Kidney (tissue), 14 donors: ENCODE results near the gene CAMK2A. TPM values are rescaled to one million over a fixed set of nuclear protein-coding genes. Genes with fewer than 3 reads are reported as not detected.
A peak's percentile ranks its signal among the peaks of the same experiment; 100 is the strongest.

ENCODE experiments used
- DNase-seq, 5 donors: peaks; one replicate each; pipeline ENCODE4 v3.0.0-alpha.2; 2013 to 2020
- FAIRE-seq: peaks from 2 replicates; lab custom pipeline; 2012; peaks lifted over from hg19 to GRCh38; lab: Jason Lieb, UNC
- H3K27ac ChIP-seq, 2 donors: one replicate each; pipeline ENCODE4 v1.7.0; 2013; ENCODE audit warnings: low read depth in 2 of 2, low read length in 2 of 2, inconsistent platforms in 1 of 2
- H3K27me3 ChIP-seq: one replicate; pipeline ENCODE4 v1.7.1; 2013; ENCODE audit warnings: low read length, inconsistent platforms; ENCODE audit not compliant: control insufficient read depth, insufficient read depth
- H3K36me3 ChIP-seq, 3 donors: one replicate each; pipeline versions ENCODE4 v1.7.0 to v1.7.1; 2013; ENCODE audit warnings: low read length in 3 of 3, control low read depth in 1 of 3, inconsistent platforms in 1 of 3; ENCODE audit not compliant: insufficient read depth in 3 of 3, control insufficient read depth in 2 of 3
- H3K4me1 ChIP-seq, 3 donors: one replicate each; pipeline versions ENCODE4 v1.7.0 to v1.7.1; 2013; ENCODE audit warnings: low read length in 3 of 3, inconsistent platforms in 1 of 3, low read depth in 1 of 3; ENCODE audit not compliant: control insufficient read depth in 2 of 3, insufficient read depth in 2 of 3
- H3K4me3 ChIP-seq, 3 donors: one replicate each; pipeline versions ENCODE4 v1.7.0 to v1.8.1; 2013; ENCODE audit warnings: low read length in 3 of 3, control low read depth in 1 of 3, inconsistent platforms in 1 of 3
- H3K9ac ChIP-seq, 3 donors: one replicate each; pipeline versions ENCODE4 v1.7.0 to v1.7.1; 2013; ENCODE audit warnings: low read length in 3 of 3, control low read depth in 1 of 3, inconsistent platforms in 1 of 3
- H3K9me3 ChIP-seq, 3 donors: one replicate each; pipeline versions ENCODE4 v1.7.0 to v1.7.1; 2013; ENCODE audit warnings: low read length in 3 of 3, control low read depth in 1 of 3, inconsistent platforms in 1 of 3; ENCODE audit not compliant: control insufficient read depth in 2 of 3, insufficient read depth in 1 of 3
- CTCF ChIP-seq: IDR thresholded peaks from 3 replicates; pipeline ENCODE4 v1.5.1; 2012; ENCODE audit warnings: mild to moderate bottlenecking, moderate library complexity, borderline replicate concordance; ENCODE audit not compliant: insufficient read depth; ENCODE audit errors: extremely low read depth
- intact Hi-C: fragments of 100-400 bp; cut with DNase I; formaldehyde crosslinking; loops from one replicate; pipeline ENCODE4 v1.11.1; 2022
- polyA plus RNA-seq: library from polyadenylated mRNA; stranded (reverse); fragments of 350-450 nt; fragmentation: Illumina TruSeq; extraction: RNeasy Lipid Tissue Mini Kit (QIAGEN cat#74804); gene quantifications from one replicate; pipeline ENCODE4 v1.2.3, GENCODE V29; 2014; ENCODE audit warnings: low read depth, low replicate concordance; ENCODE audit not compliant: insufficient read depth
- total RNA-seq: library from RNA; stranded (reverse); fragmentation: NEBNext Ultra II Directional; extraction: Animal tissue kit (Norgen Biotek cat#: 25700); gene quantifications from one replicate; pipeline ENCODE4 v1.2.1, GENCODE V29; 2021
- donor health status: control.
- donor health status: control.
- donor health status: control.
- donor health status: control.
- donor health status: control.
- donor health status: DM: yes; HTN: yes; CAD: no.
- donor health status: Normal renal cell carcinoma (clear cell type).

Gene CAMK2A
- total and polyA plus RNA-seq, 2 donors from 2014 or later, result 0.28 to 0.90 TPM

GRCh38 chr5:150190503-150190979 lies 99.0 kb downstream of the CAMK2A start:
- FAIRE-seq (no peak), DNase-seq (peak in 2 of 5 donors; percentile 45 to 49)
- no peaks in the 10 kb centered on the region for H3K9me3 ChIP-seq
- no peak overlapping the region for H3K27ac ChIP-seq
- H3K36me3 ChIP-seq, result no peaks in the 10 kb centered on the region
- TF ChIP-seq CTCF, result no peak
- H3K9ac ChIP-seq, result no peak overlapping the region
- intact Hi-C loops, result no loop called here
- H3K4me1 ChIP-seq, result peaks cover 0 to 6% (median 0%) of the 10 kb centered on the region in 3 donors
- H3K4me3 ChIP-seq, result no peak overlapping the region
- H3K27me3 ChIP-seq, result peaks cover 4% of the 10 kb centered on the region

GRCh38 chr5:150189728-150190502 lies 99.7 kb downstream of the CAMK2A start, which contains the start of gene SLC6A7:
TSS of gene SLC6A7 (plus strand) at chr5:150190062. CDS start at chr5:150190328, 266 bp downstream.
- intact Hi-C loops, result no loop called here
- FAIRE-seq, result no peak
- H3K9ac ChIP-seq, result no peak within 1 kb of the TSS
- H3K36me3 ChIP-seq, result no peaks in the 10 kb centered on the region
- peak in 1 of 5 donors; percentile 64 for DNase-seq
- no peaks in the 10 kb centered on the region for H3K9me3 ChIP-seq
- H3K4me3 ChIP-seq, result no peak within 1 kb of the TSS
- TF ChIP-seq CTCF, result no peak
- H3K4me1 ChIP-seq, result peaks cover 0 to 6% (median 0%) of the 10 kb centered on the region in 3 donors
- H3K27me3 ChIP-seq, result peaks cover 4% of the 10 kb centered on the region
- H3K27ac ChIP-seq, result no peak within 1 kb of the TSS

GRCh38 chr5:150189326-150189725 lies 100.2 kb downstream of the CAMK2A start:
- no peak for TF ChIP-seq CTCF
- DNase-seq (no peak), FAIRE-seq (no peak)
- H3K4me1 ChIP-seq, result peaks cover 0 to 6% (median 0%) of the 10 kb centered on the region in 3 donors
- H3K9ac ChIP-seq, result no peak overlapping the region
- intact Hi-C loops, result no loop called here
- H3K9me3 ChIP-seq, result no peaks in the 10 kb centered on the region
- peaks cover 4% of the 10 kb centered on the region for H3K27me3 ChIP-seq
- no peak overlapping the region for H3K4me3 ChIP-seq
- H3K27ac ChIP-seq, result no peak overlapping the region
- no peaks in the 10 kb centered on the region for H3K36me3 ChIP-seq
